H1 (cell line): ENCODE measurements around the gene GID8.

Experiments used
- CREB1 ChIP-seq: IDR thresholded peaks from 2 replicates; pipeline ENCODE4 v1.6.1; 2012; ENCODE audit warnings: inconsistent platforms
- EGR1 ChIP-seq: IDR thresholded peaks from 2 replicates; pipeline ENCODE4 v1.6.1; 2011; ENCODE audit warnings: low read depth, low read length, borderline replicate concordance
- EP300 ChIP-seq, 2 experiments: IDR thresholded peaks; 1 replicate in 1 of 2; 2 replicates in 1 of 2; pipeline ENCODE4 v1.6.1; 2011 to 2012; ENCODE audit warnings: low read depth in 2 of 2, low read length in 2 of 2, mild to moderate bottlenecking in 2 of 2, borderline replicate concordance in 1 of 2, inconsistent platforms in 1 of 2, moderate library complexity in 1 of 2
- EZH2 ChIP-seq: fragments of 200-600 bp; sonication (generic); IDR thresholded peaks from 2 replicates; pipeline ENCODE4 v1.7.1; 2012; ENCODE audit warnings: low read depth, mild to moderate bottlenecking, moderate library complexity, low read length, inconsistent platforms; ENCODE audit not compliant: severe bottlenecking
- KDM1A ChIP-seq: fragments of 200-600, 300-600 bp; sonication (generic); IDR thresholded peaks from 2 replicates; pipeline ENCODE4 v1.7.1; 2016; ENCODE audit warnings: mild to moderate bottlenecking, low read length, borderline replicate concordance
- POLR2A ChIP-seq, 2 experiments: IDR thresholded peaks; 1 replicate in 1 of 2; 2 replicates in 1 of 2; pipeline ENCODE4 v1.6.1; 2011; ENCODE audit warnings: low read depth in 2 of 2, low read length in 2 of 2, mild to moderate bottlenecking in 2 of 2; ENCODE audit errors: control extremely low read depth in 1 of 2
- POLR2AphosphoS5 ChIP-seq: IDR thresholded peaks from 2 replicates; pipeline ENCODE4 v1.6.1; 2011; ENCODE audit warnings: low read depth, low read length
- RAD21 ChIP-seq, 2 experiments: IDR thresholded peaks in 1 of 2; conservative IDR thresholded peaks in 1 of 2; 2 replicates each; pipeline ENCODE4 v1.6.1; 2011; ENCODE audit warnings: low read depth in 2 of 2, low read length in 2 of 2, improper control_type of control experiment in 1 of 2, inconsistent platforms in 1 of 2, mild to moderate bottlenecking in 1 of 2, moderate library complexity in 1 of 2
- SP2 ChIP-seq: IDR thresholded peaks from 2 replicates; pipeline ENCODE4 v1.6.1; 2012; ENCODE audit warnings: mild to moderate bottlenecking, low read length, inconsistent platforms
- SRF ChIP-seq: IDR thresholded peaks from 2 replicates; pipeline ENCODE4 v1.6.1; 2011; ENCODE audit warnings: mild to moderate bottlenecking, low read depth, low read length, moderate library complexity
- TBP ChIP-seq: IDR thresholded peaks from 2 replicates; pipeline ENCODE4 v1.6.1; 2011; ENCODE audit warnings: low read depth, low read length, improper control_type of control experiment
- TF ChIP-seq, protein P1 (sequence below), 3 experiments: IDR thresholded peaks; 1 replicate in 2 of 3; 2 replicates in 1 of 3; pipeline versions ENCODE4 v1.5.1 to v1.6.1; 2011; ENCODE audit warnings: low read length in 3 of 3, mild to moderate bottlenecking in 3 of 3, inconsistent platforms in 2 of 3, low read depth in 1 of 3, moderate library complexity in 1 of 3; ENCODE audit not compliant: insufficient read depth in 1 of 3; ENCODE audit errors: control extremely low read depth in 1 of 3
- TF ChIP-seq, protein P2 (sequence below): fragments of 300-600 bp; sonication (generic); IDR thresholded peaks from 2 replicates; pipeline ENCODE4 v1.7.1; 2012; ENCODE audit warnings: low read length, moderate library complexity, mild to moderate bottlenecking, inconsistent platforms; ENCODE audit not compliant: insufficient replicate concordance
- TF ChIP-seq, protein P3 (sequence below): IDR thresholded peaks from 2 replicates; pipeline ENCODE4 v1.6.1; 2011; ENCODE audit warnings: low read length, improper control_type of control experiment

DNA sequence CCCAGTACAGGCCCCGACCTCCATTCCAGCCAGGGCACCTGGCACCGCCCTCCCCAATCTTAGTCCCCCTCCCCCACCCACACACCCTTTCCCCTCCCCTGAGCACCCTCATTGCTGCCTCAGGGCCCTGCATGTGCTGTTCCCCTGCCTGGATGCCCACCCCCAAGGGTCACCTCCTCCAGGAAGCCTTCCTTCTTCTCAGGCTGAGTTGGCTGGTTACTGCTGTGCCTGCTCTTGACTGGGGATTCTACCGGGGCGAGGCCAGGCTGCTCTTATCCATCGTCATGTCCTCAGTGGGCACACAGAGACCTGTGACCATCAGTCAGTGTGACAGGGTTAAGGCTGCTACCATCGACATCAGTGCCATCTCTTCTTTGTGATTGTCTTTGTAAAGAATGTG lies 45.3 kb downstream of the GID8 start:
- TF ChIP-seq, protein P1, sequence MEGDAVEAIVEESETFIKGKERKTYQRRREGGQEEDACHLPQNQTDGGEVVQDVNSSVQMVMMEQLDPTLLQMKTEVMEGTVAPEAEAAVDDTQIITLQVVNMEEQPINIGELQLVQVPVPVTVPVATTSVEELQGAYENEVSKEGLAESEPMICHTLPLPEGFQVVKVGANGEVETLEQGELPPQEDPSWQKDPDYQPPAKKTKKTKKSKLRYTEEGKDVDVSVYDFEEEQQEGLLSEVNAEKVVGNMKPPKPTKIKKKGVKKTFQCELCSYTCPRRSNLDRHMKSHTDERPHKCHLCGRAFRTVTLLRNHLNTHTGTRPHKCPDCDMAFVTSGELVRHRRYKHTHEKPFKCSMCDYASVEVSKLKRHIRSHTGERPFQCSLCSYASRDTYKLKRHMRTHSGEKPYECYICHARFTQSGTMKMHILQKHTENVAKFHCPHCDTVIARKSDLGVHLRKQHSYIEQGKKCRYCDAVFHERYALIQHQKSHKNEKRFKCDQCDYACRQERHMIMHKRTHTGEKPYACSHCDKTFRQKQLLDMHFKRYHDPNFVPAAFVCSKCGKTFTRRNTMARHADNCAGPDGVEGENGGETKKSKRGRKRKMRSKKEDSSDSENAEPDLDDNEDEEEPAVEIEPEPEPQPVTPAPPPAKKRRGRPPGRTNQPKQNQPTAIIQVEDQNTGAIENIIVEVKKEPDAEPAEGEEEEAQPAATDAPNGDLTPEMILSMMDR (IDR thresholded peaks at IDR 0.05; ENCODE audit: control extremely low read depth in 1 of 3, insufficient read depth in 1 of 3, low read depth in 1 of 3, low read length in 3 of 3) = no peak
- TF ChIP-seq CREB1 = no peak
- no peak for TF ChIP-seq SP2
- no peak for TF ChIP-seq SRF
- TF ChIP-seq, protein P2, sequence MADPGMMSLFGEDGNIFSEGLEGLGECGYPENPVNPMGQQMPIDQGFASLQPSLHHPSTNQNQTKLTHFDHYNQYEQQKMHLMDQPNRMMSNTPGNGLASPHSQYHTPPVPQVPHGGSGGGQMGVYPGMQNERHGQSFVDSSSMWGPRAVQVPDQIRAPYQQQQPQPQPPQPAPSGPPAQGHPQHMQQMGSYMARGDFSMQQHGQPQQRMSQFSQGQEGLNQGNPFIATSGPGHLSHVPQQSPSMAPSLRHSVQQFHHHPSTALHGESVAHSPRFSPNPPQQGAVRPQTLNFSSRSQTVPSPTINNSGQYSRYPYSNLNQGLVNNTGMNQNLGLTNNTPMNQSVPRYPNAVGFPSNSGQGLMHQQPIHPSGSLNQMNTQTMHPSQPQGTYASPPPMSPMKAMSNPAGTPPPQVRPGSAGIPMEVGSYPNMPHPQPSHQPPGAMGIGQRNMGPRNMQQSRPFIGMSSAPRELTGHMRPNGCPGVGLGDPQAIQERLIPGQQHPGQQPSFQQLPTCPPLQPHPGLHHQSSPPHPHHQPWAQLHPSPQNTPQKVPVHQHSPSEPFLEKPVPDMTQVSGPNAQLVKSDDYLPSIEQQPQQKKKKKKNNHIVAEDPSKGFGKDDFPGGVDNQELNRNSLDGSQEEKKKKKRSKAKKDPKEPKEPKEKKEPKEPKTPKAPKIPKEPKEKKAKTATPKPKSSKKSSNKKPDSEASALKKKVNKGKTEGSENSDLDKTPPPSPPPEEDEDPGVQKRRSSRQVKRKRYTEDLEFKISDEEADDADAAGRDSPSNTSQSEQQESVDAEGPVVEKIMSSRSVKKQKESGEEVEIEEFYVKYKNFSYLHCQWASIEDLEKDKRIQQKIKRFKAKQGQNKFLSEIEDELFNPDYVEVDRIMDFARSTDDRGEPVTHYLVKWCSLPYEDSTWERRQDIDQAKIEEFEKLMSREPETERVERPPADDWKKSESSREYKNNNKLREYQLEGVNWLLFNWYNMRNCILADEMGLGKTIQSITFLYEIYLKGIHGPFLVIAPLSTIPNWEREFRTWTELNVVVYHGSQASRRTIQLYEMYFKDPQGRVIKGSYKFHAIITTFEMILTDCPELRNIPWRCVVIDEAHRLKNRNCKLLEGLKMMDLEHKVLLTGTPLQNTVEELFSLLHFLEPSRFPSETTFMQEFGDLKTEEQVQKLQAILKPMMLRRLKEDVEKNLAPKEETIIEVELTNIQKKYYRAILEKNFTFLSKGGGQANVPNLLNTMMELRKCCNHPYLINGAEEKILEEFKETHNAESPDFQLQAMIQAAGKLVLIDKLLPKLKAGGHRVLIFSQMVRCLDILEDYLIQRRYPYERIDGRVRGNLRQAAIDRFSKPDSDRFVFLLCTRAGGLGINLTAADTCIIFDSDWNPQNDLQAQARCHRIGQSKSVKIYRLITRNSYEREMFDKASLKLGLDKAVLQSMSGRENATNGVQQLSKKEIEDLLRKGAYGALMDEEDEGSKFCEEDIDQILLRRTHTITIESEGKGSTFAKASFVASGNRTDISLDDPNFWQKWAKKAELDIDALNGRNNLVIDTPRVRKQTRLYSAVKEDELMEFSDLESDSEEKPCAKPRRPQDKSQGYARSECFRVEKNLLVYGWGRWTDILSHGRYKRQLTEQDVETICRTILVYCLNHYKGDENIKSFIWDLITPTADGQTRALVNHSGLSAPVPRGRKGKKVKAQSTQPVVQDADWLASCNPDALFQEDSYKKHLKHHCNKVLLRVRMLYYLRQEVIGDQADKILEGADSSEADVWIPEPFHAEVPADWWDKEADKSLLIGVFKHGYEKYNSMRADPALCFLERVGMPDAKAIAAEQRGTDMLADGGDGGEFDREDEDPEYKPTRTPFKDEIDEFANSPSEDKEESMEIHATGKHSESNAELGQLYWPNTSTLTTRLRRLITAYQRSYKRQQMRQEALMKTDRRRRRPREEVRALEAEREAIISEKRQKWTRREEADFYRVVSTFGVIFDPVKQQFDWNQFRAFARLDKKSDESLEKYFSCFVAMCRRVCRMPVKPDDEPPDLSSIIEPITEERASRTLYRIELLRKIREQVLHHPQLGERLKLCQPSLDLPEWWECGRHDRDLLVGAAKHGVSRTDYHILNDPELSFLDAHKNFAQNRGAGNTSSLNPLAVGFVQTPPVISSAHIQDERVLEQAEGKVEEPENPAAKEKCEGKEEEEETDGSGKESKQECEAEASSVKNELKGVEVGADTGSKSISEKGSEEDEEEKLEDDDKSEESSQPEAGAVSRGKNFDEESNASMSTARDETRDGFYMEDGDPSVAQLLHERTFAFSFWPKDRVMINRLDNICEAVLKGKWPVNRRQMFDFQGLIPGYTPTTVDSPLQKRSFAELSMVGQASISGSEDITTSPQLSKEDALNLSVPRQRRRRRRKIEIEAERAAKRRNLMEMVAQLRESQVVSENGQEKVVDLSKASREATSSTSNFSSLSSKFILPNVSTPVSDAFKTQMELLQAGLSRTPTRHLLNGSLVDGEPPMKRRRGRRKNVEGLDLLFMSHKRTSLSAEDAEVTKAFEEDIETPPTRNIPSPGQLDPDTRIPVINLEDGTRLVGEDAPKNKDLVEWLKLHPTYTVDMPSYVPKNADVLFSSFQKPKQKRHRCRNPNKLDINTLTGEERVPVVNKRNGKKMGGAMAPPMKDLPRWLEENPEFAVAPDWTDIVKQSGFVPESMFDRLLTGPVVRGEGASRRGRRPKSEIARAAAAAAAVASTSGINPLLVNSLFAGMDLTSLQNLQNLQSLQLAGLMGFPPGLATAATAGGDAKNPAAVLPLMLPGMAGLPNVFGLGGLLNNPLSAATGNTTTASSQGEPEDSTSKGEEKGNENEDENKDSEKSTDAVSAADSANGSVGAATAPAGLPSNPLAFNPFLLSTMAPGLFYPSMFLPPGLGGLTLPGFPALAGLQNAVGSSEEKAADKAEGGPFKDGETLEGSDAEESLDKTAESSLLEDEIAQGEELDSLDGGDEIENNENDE = no peak
- no peak for TF ChIP-seq KDM1A
- no peak for TF ChIP-seq EZH2
- TF ChIP-seq, protein P3, sequence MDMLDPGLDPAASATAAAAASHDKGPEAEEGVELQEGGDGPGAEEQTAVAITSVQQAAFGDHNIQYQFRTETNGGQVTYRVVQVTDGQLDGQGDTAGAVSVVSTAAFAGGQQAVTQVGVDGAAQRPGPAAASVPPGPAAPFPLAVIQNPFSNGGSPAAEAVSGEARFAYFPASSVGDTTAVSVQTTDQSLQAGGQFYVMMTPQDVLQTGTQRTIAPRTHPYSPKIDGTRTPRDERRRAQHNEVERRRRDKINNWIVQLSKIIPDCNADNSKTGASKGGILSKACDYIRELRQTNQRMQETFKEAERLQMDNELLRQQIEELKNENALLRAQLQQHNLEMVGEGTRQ = no peak
- no peak for TF ChIP-seq RAD21 (IDR thresholded peaks at IDR 0.05 in 1 of 2, conservative IDR thresholded peaks at IDR 0.05 in 1 of 2; ENCODE audit: low read depth in 2 of 2, low read length in 2 of 2)
- TF ChIP-seq POLR2AphosphoS5 = no peak
- no peak for TF ChIP-seq EGR1
- no peak for TF ChIP-seq TBP
- no peak for TF ChIP-seq POLR2A (IDR thresholded peaks at IDR 0.05; ENCODE audit: control extremely low read depth in 1 of 2, low read depth in 2 of 2, low read length in 2 of 2)
- TF ChIP-seq EP300 (IDR thresholded peaks at IDR 0.05; ENCODE audit: borderline replicate concordance in 1 of 2, low read depth in 2 of 2, low read length in 2 of 2) = no peak
